ACHN (cell line): ENCODE data around the gene TUBGCP4.
"Not testable (repeated sequence)": the region's sequence is repeated elsewhere in the genome, so short reads cannot be mapped to it uniquely, and the experiment has no call there.

Experiments used
- DNase-seq: peaks from one replicate; pipeline ENCODE4 v3.0.0-alpha.2; 2015
- in situ Hi-C: cut with HindIII; loops from 2 replicates; pipeline ENCODE4 v1.10.0; 2017; ENCODE audit warnings: low sequenced_read_pairs, low pct_ligation_motif_present, low pct_unique_long_range_greater_than_20kb

The TUBGCP4 gene

GRCh38 chr15:43393592-43393991, 22.7 kb downstream of the TUBGCP4 start:
- in situ Hi-C loops, DNase-seq: not testable (repeated sequence)

- DNase-seq: no peak
- in situ Hi-C loops: no loop called here
Measured at GRCh38 chr15:43402255-43402654, 31.4 kb downstream of the TUBGCP4 start.

- in situ Hi-C loops: no loop called here
- DNase-seq: no peak
Measured at GRCh38 chr15:43403616-43404015, 32.7 kb downstream of the TUBGCP4 start.

- in situ Hi-C loops: no loop called here
- no peak for DNase-seq
Measured at GRCh38 chr15:43404130-43404529, 33.2 kb downstream of the TUBGCP4 start.

DNA sequence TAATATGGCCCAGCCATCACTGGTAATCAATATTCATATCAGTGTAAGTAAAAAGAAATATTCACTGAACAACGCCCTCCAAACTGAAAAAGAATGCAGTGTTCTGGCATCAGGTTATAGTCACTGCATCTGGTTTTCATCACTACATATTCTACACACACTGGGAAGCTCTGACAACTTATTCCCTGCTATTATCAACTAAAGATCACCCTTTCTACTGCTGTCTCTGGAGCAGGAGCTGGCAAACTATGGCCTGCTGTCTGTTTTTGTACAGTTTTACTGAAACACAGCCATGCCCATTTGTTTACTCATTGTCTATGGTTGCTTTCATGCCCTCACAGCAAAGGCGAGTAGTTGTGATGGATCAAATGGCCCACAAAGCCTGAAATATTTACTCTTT, 35.3 kb downstream of the TUBGCP4 start:
- no peak for DNase-seq
- in situ Hi-C loops: no loop called here

DNA sequence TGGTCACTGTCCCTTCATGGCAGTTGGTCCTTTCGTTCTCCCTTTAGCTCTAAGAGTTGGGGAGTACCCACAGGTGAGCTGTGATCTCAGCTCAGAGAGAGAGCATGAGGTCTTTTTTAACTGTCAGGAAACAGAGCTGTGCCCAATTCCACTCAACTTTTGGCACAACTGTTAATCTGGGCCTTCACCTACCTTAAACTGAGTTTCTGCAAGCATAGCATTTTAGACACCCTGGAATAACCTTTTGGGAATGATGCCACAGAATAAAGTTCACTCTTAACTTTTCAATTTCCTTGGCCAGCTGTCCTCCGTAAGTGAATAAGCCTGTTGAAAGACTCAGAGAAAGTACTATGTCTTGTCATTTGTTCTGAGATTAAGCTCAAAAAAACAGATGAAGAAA, 35.9 kb downstream of the TUBGCP4 start:
- DNase-seq: no peak
- in situ Hi-C loops: no loop called here

DNA sequence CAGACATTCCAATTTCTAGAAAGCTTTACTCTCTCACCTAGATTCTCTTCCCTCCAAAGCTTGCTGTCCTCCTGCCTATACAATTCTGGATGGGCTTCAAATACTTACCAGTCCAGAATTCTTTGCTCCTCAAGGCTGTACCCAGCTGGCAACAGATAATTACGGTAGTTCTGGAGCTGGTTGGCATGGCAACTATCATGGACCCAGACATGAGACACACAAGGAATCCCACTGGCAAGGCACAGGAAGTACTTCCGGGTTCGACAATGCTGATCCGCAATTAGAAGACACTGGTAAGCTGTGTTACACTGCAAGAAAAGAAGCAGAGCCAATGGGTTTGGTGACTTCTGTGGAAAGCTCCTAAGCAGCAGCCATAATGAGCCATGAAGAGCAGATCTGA, 37.9 kb downstream of the TUBGCP4 start:
- DNase-seq: no peak
- in situ Hi-C loops: no loop called here

DNA sequence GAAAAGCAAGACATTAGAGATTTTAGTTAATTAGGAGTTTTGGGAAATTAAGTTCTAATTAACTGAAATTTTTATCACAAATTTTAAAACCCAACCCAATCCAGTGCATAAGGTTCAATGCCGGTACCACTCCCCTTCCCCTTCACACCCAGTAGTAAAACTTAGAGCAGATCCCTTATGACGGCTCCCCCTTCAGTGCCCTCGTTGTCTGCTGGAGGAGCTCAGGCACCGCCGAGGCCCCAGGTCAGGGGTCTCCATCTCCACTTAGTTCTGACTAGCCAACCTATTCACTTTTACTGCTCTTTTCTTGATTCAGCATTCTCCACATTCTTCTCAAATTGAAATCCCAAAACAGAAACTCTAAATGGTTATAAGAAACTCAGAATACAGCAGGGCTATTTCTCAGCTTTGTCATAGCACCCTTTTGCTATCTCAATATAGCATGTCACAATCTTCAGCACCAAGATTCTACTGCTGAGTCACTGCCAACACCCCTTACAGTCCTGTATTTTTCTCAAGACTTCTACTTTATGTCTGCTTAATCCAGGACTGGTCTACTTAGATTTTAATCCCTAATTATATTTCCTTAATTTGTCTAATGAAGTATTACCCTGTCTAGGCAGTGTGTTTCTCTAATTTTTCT, 39.8 kb downstream of the TUBGCP4 start:
- no peak for DNase-seq
- in situ Hi-C loops: no loop called here

- in situ Hi-C loops: no loop called here
- no peak for DNase-seq
Measured at GRCh38 chr15:43412096-43412495, 41.2 kb downstream of the TUBGCP4 start.

DNA sequence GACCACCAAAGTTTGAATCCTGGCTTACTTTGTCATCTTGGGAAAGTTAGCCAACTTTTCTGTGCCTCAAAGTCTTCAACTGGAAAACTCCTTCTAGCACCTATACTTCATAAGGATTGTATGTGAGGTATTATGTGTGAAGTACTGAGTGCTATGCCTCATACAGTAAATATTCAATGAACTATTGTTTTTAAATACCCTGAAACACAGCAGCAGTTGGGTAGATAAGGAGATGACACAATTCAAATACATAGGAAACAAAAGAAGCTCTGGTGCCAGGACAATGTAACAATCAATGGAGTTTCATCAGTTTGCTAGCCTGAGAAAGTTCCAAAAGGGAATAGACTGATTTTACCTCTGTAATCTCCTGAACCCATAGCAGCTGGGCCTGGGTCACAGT, 43.3 kb downstream of the TUBGCP4 start:
- in situ Hi-C loops: no loop called here

GRCh38 chr15:43420435-43420834, 49.5 kb downstream of the TUBGCP4 start:
- in situ Hi-C loops: no loop called here
- DNase-seq: no peak

More for the DNA sequence above, 43.3 kb downstream of the TUBGCP4 start:
- no peak for DNase-seq

GRCh38 chr15:43420876-43421275, 50.0 kb downstream of the TUBGCP4 start:
- in situ Hi-C loops: no loop called here
- DNase-seq: no peak

DNA sequence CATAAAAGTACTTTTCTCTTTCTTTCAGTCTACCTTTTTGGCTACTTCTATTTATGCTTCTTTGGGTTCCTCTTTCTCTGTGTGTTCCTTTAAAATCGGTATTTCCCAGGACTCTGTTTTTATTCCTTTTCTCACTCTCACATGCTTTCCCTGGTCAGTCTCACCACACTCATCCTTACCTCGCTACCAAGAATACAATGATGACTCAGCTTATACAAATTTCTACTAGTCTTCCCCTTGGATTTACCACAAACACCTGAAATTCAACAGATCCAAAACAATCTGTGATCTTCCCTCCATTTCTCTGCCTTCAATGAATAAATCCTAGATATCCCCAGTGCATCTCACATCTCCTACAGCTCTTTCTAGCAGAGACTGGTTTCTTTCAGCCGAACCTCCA, 52.9 kb downstream of the TUBGCP4 start:
- DNase-seq: no peak
- in situ Hi-C loops: no loop called here

- in situ Hi-C loops: no loop called here
Measured at GRCh38 chr15:43429687-43430086, 58.8 kb downstream of the TUBGCP4 start.

GRCh38 chr15:43433165-43433564, 62.3 kb downstream of the TUBGCP4 start:
- in situ Hi-C loops: no loop called here
- DNase-seq: no peak

More at GRCh38 chr15:43429687-43430086, 58.8 kb downstream of the TUBGCP4 start:
- no peak for DNase-seq

DNA sequence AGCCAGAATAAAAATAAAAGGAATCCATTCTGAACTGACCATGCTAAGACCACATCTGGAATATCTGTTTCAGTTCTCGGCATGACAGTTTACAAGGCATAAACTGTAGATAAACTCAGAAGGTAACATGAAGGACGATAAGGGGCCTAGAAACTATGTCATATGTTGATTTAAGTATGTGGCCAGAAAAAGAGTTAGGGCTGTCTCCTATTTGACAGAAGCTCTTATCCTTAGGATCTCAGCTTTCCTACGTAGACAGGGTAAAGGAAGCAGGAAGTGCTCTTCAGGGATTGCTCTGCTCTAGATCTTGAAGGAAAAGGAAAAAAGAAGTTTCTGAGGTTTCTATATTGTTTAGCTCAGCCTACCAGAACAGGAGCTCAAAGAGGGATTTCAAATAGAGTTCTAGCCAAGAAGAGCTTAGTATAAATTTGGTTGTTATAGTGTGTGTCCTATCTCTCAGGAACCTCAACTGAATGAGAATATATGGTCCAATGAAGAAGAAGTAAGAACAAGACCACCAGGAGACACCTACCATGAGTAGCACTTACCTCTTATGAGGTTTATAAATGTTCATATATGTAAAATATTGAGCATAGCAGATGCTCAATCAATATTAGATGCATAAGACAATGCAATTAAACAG, 62.9 kb downstream of the TUBGCP4 start:
- in situ Hi-C loops: no loop called here

DNA sequence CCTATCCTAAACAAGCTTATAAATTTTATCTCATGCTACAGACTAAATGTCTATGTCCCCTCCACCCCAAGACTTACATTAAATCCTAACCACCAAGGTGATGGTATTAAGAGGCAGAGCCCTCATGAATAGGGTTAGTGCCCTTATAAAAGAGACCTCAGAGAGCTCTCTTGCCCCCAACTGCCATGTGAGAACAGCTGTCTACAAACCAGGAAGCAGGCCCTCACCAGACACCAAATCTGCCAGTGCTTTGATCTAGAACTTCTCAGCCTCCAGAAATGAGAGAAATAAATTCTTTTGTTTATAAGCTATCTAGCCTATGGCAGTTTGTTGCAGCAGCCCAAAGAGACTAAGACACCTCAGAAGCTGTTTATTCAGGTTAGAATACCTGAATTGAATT, 63.5 kb downstream of the TUBGCP4 start:
- no peak for DNase-seq
- in situ Hi-C loops: no loop called here

More for the DNA sequence above, 62.9 kb downstream of the TUBGCP4 start:
- no peak for DNase-seq

DNA sequence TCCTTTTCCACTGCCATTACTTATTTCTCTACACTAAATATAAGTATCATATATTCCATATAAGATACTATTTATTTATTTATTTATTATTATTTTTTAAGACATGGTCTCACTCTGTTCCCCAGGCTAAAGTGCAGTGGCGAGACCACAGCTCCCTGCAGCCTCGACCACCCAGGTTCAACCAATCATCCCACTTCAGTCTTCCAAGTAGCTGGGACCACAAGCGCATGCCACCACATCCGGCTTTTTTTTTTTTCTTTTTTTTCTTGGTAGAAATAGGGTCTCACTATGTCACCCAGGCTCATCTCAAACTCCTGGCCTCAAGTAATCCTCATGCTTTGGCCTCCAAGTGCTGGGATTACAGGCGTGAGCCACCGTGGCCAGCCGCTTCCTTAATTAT, 65.5 kb downstream of the TUBGCP4 start:
- in situ Hi-C loops: no loop called here
- no peak for DNase-seq

GRCh38 chr15:43439268-43439667, 68.4 kb downstream of the TUBGCP4 start:
- in situ Hi-C loops: no loop called here
- DNase-seq: no peak

- peak; percentile 88 for DNase-seq
- in situ Hi-C loops: no loop called here
Measured at GRCh38 chr15:43440721-43441281, 69.9 kb downstream of the TUBGCP4 start.
